HG03439 (cell line): ENCODE data around the gene DNAH8.
"Not testable (repeated sequence)": the region's sequence is repeated elsewhere in the genome, so short reads cannot be mapped to it uniquely, and the experiment has no call there.

Source experiments
- ATAC-seq: cut with Tn5 transposase; IDR thresholded peaks from one replicate; pipeline ENCODE4 v1.9.1; 2021; ENCODE audit warnings: mild to moderate bottlenecking, moderate library complexity; ENCODE audit not compliant: unreplicated experiment

Gene DNAH8

GRCh38 chr6:38796437-38796836 lies 81.3 kb downstream of the DNAH8 start:
- ATAC-seq, result not testable (repeated sequence)

GRCh38 chr6:38796850-38797249 lies 81.7 kb downstream of the DNAH8 start:
- no peak for ATAC-seq

GRCh38 chr6:38797391-38797790 lies 82.3 kb downstream of the DNAH8 start:
- ATAC-seq, result no peak

- no peak for ATAC-seq
Observed at GRCh38 chr6:38799529-38800184, 84.5 kb downstream of the DNAH8 start.

GRCh38 chr6:38801305-38801704 lies 86.2 kb downstream of the DNAH8 start:
- ATAC-seq, result no peak

- ATAC-seq, result no peak
Observed at GRCh38 chr6:38802497-38802896, 87.4 kb downstream of the DNAH8 start.

- no peak for ATAC-seq
Observed at GRCh38 chr6:38803129-38803528, 88.0 kb downstream of the DNAH8 start.

- no peak for ATAC-seq
Observed at GRCh38 chr6:38804358-38804757, 89.2 kb downstream of the DNAH8 start.

GRCh38 chr6:38805127-38805655 lies 90.1 kb downstream of the DNAH8 start:
- no peak for ATAC-seq

- no peak for ATAC-seq
Observed at GRCh38 chr6:38805692-38806091, 90.6 kb downstream of the DNAH8 start.

- no peak for ATAC-seq
Observed at GRCh38 chr6:38806271-38806670, 91.2 kb downstream of the DNAH8 start.

GRCh38 chr6:38806833-38807232 lies 91.7 kb downstream of the DNAH8 start:
- no peak for ATAC-seq

GRCh38 chr6:38808039-38808438 lies 92.9 kb downstream of the DNAH8 start:
- ATAC-seq, result no peak

GRCh38 chr6:38813041-38813823 lies 98.1 kb downstream of the DNAH8 start:
- no peak for ATAC-seq

- ATAC-seq, result no peak
Observed at GRCh38 chr6:38814761-38815160, 99.7 kb downstream of the DNAH8 start.

GRCh38 chr6:38815250-38815649 lies 100.1 kb downstream of the DNAH8 start:
- ATAC-seq, result no peak

GRCh38 chr6:38818691-38819090 lies 103.6 kb downstream of the DNAH8 start:
- no peak for ATAC-seq

GRCh38 chr6:38822963-38823362 lies 107.9 kb downstream of the DNAH8 start:
- no peak for ATAC-seq

- ATAC-seq, result no peak
Observed at GRCh38 chr6:38824243-38824894, 109.3 kb downstream of the DNAH8 start.

- no peak for ATAC-seq
Observed at GRCh38 chr6:38827024-38827423, 111.9 kb downstream of the DNAH8 start.

- no peak for ATAC-seq
Observed at GRCh38 chr6:38831865-38832264, 116.8 kb downstream of the DNAH8 start.

GRCh38 chr6:38833320-38833719 lies 118.2 kb downstream of the DNAH8 start:
- ATAC-seq, result no peak
